GM21737 (cell line): ENCODE data around the gene TNFSF11.

Experiments used
- ATAC-seq: cut with Tn5 transposase; IDR thresholded peaks from one replicate; pipeline ENCODE4 v1.9.1; 2021; ENCODE audit warnings: mild to moderate bottlenecking, moderate library complexity; ENCODE audit not compliant: unreplicated experiment

Gene TNFSF11

GRCh38 chr13:42574011-42574410, at the start of gene TNFSF11:
Gene TNFSF11 (plus strand): TSS chr13:42574152. CDS start chr13:42574304, 152 bp downstream.
- peak; percentile 33 for ATAC-seq

GRCh38 chr13:42524487-42525034, 49.4 kb upstream of the TNFSF11 start:
- peak; percentile 83 for ATAC-seq

- ATAC-seq = peak; percentile 22
These were observed 48.9 kb upstream of the TNFSF11 start for GRCh38 chr13:42525035-42525504.

DNA sequence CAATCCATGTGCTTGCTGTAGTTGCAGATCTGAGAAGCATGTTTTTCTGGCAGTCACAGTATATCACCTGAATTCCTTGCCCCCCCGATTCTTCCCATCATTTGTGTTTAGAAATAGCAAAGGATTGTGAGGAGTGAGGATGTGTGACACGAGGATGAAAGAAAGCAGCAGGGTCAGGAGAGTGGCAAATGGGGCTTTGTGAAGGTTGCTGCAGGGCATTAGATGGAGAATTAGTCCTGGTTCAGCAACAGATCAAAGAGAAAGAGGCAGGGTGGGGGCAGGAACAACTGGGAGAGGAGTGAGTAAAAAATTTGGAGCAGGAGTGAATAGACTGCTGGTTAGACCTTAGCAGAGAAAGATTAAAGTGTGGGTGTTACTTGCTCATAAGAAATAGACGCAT, 47.7 kb upstream of the TNFSF11 start:
- no peak for ATAC-seq

DNA sequence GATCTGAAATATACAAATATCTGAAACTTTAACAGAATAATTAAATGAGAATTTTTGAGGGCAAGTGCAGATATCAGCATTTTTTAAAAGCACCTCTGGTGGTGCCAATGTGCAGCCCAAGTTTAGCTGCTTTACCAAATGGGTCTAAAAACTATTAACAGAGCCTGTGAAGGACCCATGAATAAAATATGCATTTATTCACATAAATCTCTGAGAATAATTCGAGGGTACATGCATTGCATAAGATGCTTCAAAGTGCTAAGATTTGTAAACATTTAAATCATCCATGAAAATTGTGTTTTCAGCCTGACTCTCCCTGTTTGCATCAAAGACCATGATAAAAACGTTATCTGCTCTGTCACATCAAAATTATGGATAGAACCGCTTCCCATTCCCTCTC, 47.1 kb upstream of the TNFSF11 start:
- no peak for ATAC-seq

DNA sequence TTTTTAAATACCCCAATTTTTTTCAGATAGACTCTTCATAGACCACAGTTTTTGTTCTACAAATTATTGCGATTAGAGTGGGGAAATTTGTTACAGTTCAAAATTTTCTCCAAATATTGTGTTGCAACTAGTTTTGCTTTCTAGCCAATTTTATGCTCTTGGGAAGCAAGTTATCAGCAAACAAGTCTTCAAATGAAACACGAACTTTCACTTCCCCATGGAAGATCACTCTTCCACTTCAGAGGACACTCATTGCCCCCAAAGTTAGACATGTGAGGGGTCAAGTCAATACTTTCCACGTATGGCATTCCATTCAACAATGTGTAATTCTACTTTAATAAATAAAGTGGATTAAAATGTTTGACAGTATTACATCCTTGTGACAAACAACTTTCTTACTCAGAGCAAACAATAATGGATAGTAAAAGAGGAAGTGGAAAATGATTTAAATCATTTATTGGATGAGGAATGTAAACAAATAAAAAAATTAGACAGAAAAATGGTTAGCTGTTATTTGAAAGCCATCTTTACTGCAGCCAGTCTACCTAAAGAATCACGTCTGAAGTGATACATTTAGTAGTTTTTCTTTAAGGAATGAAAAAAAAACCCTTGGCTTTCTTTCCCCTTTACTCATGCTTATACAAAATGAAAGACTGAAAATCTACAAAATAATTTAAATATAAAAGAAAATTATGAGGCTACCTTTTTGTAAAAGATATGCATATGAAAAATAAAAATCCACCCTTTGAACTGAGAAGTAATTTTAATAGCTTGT, 41.2 kb upstream of the TNFSF11 start:
- no peak for ATAC-seq

GRCh38 chr13:42533336-42533591, 40.7 kb upstream of the TNFSF11 start:
- no peak for ATAC-seq

GRCh38 chr13:42534785-42535184, 39.2 kb upstream of the TNFSF11 start:
- ATAC-seq = no peak

DNA sequence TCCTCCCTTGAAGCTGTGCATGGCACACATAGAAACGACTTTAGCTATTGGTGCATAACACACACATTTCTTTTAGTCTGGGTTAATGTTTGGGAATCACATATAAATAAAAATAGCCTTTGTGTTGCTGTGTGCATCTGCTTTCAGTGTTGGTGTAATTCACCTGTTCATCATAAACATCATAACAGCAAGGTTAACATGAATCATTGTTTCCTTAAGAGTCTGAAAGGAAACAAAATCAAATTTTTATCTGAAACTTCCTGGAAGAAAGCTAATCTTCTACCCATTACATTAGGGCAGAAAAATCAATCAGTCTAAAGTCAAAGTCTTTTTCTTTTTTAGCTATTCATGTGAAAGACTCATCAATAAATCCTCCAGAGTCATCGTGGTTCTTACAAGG, 35.0 kb upstream of the TNFSF11 start:
- no peak for ATAC-seq

DNA sequence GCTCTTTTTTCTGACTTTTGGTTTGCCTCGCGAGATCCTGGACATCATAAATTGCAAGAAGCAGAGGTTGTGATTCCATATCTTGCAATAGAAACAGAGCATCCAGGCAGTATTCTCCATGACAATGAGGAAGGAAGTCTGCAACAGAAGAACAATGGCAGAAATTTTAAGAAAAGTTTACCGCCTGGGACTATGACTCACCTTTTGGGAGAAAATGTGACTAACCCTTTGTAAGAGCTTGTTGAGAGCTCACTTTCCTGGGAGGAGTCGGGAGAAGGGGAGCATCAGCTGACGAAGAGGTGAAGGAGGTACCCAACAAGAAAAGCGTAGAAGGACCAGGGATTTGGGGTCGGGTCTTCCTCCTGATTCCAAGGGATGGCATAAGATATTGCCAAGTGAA, 34.3 kb upstream of the TNFSF11 start:
- ATAC-seq = no peak

DNA sequence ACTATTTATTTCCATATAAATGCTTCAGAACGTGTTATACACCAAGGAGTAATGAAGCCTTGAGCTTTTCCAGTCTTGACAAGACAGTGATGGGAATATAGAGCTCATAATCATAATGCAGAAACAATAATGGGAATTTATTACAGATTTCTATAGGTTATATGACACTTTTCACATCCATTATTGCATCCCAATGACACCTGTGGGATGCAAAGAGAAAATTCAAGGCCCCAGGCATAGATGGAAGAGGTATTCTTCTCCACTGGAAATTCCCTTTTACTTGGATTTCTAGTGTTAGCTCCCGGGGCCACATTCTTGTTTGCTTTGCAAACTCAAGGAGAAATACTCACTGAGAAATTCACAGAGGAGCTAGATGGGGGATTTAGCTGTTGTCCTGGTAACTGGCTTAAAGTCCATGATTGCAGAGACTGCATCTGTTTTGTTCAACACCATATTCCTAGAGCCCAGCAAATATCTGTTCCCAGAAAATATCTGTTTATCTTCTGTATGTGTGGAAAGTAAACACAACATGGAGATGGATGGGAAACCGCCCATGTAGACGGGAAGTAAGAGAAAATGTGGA, 30.6 kb upstream of the TNFSF11 start:
- ATAC-seq = no peak

DNA sequence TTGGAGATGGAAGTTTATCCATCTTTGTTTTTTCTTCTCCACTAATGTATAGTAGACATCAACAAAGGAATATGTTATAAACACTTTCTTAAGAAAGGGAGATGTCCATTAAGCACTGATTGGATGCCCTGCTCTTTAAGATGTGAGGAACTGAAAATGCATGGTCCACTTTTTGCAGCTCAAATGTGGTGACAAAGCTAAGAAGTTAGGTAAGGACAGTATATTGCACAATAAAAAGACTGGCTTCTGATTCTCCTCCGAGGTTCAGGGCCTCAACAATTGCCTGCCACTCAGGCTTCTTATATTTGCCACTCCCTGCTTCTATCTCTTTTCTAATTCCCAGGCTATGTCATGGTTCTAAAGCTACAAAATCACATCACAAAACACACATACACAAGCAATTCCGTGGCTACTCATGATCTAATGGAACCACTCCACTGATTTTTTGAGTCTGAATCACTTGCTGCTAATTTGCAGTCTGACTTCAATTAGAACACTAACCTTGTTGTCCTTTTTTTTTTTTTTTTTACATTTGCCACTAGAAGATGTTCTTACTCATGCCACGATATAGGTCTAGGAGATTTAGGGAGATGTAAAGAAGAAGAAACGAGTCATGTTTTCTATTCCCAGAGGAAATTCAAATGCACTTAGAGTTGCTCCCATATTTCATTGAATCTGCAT, 29.6 kb upstream of the TNFSF11 start:
- ATAC-seq = no peak

- no peak for ATAC-seq
These were observed 28.1 kb upstream of the TNFSF11 start for GRCh38 chr13:42545842-42546241.

- no peak for ATAC-seq
These were observed 26.3 kb upstream of the TNFSF11 start for GRCh38 chr13:42547612-42548011.

GRCh38 chr13:42548731-42549551, 25.0 kb upstream of the TNFSF11 start:
- ATAC-seq = peak; percentile 94

- no peak for ATAC-seq
These were observed 24.4 kb upstream of the TNFSF11 start for GRCh38 chr13:42549552-42549936.

DNA sequence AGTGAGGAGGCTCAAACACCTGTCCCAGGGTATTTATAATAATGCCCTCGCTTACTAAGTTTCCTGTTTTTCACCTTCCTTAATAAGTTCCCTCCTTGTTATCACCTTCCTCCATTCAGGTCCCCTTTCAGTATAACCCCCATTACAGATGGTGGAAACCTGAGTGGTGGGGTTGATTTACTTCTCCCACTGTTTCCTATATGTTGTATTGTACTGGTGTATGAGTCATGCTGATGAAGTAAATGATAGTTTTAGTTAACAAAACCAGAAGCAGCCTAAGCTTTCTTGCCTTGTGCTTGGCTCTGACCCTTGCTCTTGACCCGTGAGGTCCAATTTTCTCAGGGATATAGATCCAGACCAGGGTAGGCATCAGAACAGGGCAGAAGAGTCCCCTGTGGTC, 22.3 kb upstream of the TNFSF11 start:
- ATAC-seq = no peak

GRCh38 chr13:42553098-42554046, 20.6 kb upstream of the TNFSF11 start:
- ATAC-seq = no peak

DNA sequence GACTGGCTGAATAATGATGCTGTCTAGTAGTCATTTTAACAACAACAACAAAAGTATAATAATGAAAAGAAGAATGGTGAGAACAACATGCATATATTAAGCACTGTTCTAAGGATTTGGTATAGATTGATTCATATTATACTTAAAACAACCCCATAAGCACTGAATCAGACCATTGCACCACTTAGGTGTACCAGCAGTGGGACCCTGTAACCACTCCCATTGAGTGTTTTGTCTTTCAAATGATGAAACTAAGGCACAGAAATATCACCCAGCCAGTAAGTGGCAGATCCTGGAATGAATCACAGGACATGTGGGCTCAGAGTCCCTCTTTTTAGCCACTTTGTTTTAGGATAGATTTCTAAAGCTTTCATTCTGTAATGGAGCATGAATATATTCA, 14.9 kb upstream of the TNFSF11 start:
- ATAC-seq = no peak
